ENCODE results near the gene STIM1.

- TF ChIP-seq GATA2 (IDR thresholded peaks at IDR 0.05; ENCODE audit: low read depth, low read length) (no peak), GATA3 (IDR thresholded peaks at IDR 0.05; ENCODE audit: low read depth, low read length) (no peak)
Measured at GRCh38 chr11:3866206-3866605, 10.7 kb downstream of the STIM1 start.
